HS-5 (cell line): Measurements from ENCODE around the gene DOCK3.

Experiments
- DNase-seq: peaks from one replicate; pipeline ENCODE4 v3.0.0-alpha.2; 2012; ENCODE audit warnings: low read depth

Gene DOCK3

DNA sequence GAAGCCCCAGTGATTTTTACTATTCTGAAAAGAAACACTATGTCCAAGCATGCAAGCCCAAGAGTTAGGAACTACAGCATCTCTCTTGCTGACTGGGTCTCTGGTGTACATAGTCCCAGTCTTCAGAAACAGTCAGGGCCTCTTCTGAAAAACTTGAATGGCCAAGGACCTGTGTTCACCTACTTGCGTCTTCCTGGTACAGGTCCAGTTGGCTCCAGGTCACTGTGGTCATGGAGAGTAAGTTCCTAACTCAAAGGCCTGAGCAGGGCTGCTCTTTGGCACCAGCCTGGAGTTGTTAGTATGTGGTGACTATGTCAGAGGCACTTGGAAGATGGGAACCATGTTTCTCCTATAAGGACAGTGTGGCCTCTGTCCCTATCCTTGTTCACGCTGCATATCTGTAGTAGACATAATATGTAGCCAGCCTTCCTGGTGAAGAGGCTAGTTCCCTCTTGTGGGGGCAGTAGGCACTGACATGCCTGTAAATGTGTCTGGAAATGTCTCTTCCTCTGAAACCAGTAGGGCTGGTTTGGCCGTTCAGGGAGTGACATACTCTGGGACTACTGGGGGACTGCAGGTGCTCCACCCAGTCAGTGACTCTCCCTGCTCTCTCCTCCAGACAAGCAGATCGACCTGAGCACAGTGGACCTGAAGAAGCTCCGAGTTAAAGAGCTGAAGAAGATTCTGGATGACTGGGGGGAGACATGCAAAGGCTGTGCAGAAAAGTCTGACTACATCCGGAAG lies 713.7 kb downstream of the DOCK3 start:
- no peak for DNase-seq

DNA sequence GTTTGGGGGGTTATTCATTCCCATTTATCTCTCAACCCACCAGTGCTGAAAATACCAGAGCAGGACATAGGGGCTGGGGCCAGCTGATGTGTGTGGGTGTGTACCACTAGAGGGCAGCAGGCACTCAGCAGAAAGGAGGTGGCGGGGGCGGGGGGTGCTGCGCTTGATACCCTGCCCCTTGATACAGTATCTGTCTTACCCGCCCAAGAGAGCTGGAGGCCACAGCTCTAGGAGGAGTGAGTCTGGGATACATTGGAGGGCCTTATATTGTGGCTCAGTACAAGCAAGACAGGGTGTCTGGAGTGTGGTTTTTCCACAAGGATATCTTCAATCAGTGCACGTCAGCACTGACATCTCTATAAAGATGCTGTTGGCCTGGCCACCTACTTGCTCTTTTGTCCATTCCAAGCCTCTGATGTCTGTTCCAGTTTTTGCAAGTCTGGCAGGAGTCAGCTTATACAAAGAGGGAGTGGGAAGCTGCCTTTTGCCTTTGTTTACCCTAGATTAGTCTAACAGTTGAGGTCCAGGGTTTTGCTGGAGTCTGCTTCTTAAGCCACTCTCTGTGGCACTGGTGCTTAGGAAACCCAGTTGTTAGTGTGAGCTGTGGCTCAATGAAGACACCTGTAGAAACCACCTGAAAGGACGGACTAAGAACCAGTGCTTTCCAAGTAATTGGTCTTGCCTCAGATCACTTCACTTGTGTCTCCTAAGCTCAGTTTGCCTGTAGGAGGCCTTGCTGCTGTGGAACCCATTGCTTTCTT lies 714.9 kb downstream of the DOCK3 start:
- DNase-seq, result no peak

DNA sequence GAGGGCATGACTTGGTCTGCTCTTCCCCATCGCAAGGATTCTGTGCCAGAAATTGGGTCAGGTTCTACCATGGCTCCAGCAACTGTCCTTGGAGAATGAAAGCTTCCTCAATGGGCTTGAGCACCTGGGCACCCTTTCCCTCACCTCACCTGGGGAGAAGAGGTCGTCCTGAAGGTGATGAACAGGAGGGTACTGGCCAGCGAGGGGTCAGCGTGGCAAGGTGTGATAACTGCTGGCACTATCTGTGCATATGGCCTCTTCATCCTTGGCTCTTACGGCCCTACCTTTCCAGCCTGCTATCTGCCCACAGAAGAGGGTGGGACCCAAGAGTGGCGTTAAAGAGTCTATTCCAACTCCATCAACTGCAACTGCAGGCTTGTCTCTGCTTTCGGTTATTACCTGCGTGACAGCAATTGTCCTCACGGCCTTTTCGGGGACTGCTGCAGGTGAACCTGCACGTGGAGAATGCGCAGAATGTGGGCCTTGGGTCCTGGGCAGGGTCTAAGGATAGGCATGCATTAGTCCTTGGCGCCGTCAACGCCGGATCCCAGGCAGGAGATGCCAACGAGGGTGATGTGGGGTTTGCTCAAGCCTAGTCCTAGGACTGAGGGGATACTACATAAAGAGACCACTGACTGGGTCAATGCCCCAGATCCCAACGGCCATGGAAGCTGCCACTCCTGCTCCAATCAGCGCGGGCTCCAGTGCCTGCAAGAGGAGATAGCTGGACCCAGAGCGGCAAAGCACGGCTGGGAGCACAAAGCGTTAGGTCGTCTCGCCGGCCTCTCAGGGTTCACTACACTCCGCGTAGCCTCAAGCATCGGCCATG lies 715.7 kb downstream of the DOCK3 start:
- no peak for DNase-seq

DNA sequence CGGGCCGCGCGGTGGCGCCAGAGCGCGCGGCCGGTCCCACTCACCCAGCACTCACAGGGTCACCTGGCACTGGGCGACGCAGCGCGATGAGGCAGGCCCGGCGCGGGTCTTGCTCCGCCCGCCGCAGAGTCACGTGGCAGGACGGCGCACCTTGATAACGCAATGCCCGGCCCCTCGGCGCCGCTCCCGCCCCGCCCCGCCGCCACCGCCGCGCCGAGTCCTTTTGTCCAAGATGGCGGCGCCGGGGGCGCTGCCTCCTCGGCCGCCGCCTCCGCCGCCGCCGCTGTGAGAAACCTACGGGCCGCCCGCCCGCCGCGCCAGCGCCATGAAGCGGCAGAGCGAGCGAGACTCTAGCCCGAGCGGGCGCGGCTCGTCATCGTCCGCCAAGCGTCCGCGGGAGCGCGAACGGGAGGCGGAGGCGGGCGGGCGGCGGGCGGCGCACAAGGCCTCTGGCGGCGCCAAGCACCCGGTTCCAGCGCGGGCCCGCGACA lies 716.4 kb downstream of the DOCK3 start, which contains the start of gene RBM15B:
Gene RBM15B, plus strand, starts transcription at position 211 of the 491 bp plus-strand sequence. Its CDS starts 115 bp downstream, at position 326.
- DNase-seq, result peak; percentile 73

DNA sequence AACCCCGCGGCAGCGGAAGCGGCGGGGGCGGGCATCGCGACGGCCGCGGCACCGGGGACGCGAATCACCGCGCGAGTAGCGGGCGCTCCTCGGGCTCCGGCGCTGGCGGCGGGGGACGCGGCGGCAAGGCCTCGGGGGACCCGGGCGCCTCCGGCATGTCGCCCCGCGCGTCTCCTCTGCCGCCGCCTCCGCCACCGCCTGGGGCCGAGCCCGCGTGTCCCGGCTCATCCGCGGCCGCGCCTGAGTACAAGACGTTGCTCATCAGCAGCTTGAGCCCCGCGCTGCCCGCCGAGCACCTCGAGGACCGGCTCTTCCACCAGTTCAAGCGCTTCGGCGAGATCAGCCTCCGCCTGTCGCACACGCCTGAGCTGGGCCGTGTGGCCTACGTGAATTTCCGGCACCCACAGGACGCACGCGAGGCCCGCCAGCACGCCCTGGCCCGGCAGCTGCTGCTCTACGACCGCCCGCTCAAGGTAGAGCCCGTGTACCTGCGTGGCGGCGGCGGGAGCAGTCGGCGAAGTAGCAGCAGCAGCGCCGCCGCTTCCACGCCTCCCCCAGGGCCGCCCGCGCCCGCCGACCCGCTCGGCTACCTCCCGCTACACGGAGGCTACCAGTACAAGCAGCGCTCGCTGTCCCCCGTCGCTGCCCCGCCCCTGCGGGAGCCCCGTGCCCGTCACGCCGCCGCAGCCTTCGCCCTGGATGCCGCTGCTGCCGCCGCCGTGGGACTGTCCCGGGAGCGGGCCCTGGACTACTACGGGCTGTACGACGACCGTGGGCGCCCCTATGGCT lies 717.0 kb downstream of the DOCK3 start:
- DNase-seq, result no peak

DNA sequence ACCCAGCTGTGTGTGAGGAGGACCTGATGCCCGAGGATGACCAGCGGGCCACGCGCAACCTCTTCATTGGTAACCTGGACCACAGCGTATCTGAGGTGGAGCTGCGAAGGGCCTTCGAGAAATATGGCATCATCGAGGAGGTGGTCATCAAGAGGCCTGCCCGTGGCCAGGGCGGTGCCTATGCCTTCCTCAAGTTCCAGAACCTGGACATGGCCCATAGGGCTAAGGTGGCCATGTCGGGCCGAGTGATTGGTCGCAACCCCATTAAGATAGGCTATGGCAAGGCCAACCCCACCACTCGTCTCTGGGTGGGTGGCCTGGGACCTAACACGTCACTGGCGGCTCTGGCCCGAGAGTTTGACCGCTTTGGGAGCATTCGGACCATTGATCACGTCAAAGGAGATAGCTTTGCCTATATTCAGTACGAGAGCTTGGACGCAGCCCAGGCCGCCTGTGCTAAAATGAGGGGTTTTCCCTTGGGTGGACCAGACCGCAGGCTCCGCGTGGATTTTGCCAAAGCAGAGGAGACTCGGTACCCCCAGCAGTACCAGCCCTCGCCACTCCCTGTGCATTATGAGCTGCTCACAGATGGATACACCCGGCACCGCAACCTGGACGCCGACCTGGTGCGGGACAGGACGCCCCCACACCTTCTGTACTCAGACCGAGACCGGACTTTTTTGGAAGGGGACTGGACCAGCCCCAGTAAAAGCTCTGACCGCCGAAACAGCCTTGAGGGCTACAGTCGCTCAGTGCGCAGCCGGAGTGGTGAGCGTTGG lies 717.8 kb downstream of the DOCK3 start:
- no peak for DNase-seq

DNA sequence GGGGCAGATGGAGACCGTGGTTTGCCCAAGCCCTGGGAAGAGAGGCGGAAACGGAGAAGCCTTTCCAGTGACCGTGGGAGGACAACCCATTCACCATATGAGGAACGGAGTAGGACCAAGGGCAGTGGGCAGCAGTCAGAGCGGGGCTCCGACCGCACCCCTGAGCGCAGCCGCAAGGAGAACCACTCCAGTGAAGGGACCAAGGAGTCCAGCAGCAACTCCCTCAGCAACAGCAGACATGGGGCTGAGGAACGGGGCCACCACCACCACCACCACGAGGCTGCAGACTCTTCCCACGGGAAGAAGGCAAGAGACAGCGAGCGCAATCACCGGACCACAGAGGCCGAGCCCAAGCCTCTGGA lies 718.4 kb downstream of the DOCK3 start:
- DNase-seq, result no peak

DNA sequence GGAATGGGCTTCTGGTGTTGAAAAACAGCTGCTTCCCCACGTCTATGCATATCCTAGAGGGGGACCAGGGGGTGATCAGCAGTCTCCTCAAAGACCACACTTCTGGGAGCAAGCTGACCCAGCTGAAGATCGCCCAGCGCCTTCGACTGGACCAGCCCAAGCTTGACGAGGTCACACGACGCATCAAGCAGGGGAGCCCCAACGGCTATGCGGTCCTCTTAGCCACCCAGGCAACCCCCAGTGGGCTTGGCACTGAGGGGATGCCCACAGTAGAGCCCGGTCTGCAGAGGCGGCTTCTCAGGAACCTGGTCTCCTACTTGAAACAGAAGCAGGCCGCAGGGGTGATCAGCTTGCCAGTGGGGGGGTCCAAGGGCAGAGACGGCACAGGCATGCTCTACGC lies 718.8 kb downstream of the DOCK3 start:
- no peak for DNase-seq

DNA sequence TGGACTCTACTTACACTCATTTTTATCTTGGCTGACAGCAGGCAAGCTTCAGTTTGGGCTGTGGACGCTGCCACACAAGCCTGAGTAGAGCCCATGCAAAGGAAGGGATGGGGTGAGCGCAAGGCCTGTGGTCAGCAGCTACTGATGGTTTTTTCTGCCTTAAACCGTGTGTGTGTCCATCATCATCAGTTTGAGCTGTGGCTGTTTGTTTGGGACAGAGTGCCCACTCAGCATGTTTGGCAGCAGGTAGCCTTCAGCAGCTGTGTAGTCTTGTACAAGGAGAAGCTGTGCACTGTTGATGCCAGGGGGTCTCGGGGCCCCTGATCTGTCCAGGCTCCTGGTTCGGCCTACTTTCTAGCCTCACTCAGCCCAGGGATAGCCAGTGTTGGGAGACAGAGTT lies 719.8 kb downstream of the DOCK3 start:
- DNase-seq, result no peak

DNA sequence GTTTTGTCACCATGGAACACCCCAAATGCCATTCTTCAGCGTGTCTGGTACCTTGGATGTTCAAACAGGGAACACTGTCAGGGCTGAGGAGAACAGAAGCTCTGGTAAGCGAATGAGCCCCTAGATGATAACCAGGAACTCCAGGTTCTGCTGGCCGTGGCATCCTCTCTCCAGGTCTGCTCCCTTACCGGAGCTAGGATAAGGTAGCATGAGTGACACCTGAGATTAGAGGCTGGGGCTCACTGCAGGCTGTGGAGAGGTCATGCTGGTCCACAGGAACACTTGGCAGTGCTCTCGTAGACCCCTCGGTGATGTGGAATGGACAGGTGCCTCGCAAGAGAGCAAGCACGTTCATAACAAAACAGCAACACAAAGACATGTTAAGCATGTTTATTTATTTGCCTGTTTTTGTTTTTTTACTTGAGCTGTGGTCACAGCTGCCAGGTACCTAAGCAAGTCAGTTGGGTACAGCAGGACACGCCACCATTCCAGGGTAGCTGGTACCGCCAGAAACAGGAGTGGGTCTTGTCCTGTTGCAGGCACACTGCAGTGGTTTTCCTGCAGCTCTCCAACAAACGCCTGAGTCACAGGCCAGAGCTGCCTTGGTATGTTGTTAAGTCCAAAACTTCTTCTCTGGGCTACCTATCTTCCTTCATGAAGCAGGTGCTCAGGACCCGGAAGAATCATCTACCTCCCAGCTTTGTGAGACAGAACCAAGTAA lies 720.9 kb downstream of the DOCK3 start:
- DNase-seq, result no peak

DNA sequence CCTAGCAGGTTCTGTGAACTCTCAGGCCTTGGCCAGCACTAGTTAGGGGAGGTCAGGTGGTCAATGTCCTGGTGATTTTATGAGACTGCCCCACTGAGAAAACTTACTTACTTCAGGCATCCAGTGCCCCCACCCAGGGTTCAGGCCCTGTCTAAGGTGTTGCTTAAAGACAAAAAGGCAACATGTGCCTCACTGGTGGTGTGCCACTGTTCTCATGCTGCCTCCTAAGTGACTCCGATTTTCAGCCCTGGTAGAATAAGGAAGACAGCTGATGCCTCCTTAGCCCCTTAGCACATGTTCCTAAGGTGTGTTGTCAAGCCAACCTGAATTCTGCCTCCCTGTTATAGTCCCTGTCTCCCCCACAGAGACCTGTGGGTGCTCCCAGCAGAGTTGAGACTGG lies 721.7 kb downstream of the DOCK3 start:
- no peak for DNase-seq

DNA sequence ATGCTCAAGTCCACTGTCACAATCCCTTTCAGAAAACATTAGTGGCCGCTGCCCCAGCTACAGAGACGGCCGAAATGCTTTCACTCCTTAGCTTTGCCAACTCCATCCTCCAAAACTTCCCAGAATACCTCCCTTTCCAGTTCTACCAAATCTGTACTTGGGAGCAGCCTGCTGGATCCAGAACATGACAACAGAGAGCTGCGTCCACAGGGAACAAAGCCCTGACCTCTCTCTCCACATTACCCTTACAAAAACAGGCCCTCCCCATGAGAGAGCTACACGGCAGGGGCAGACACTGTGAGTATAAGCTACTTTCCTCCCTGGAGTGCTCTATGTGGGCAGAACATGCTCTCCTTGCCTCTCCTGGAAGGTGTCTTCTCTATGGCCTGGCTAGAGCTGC lies 722.7 kb downstream of the DOCK3 start:
- no peak for DNase-seq

DNA sequence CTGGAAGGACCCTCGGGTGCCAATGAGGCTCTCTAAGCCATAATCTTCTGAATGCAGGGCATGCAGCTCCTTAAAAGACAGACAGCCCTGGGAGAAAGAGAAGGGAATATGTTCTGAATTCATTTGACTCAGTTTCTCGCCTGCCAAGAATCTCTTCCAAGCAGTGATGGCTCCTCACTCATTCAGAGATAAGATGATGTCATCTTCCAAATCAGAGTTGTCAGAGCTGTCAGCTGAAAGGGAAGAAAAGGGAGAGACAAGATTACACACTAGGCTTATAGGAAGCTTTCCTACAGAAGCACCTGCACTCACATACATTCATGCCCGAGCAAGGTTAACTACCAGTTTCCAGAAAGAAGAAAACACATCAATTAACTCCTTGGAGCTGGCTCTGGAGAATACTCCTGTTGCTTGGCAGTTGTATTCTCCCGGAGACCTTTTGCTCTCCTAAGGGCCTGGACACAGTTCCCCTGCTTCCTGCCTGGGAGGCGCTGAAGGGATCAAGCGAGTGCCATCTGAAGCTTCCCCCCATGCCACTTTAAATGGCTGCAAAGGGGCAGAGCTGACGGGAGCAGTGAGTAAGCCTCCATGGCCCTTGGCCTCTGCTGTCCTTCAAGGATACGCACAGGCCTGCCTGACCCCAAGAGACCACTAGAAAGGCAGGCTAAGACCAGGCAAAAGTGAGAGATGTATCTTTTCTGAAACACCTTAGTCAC lies 724.0 kb downstream of the DOCK3 start:
- DNase-seq, result no peak

DNA sequence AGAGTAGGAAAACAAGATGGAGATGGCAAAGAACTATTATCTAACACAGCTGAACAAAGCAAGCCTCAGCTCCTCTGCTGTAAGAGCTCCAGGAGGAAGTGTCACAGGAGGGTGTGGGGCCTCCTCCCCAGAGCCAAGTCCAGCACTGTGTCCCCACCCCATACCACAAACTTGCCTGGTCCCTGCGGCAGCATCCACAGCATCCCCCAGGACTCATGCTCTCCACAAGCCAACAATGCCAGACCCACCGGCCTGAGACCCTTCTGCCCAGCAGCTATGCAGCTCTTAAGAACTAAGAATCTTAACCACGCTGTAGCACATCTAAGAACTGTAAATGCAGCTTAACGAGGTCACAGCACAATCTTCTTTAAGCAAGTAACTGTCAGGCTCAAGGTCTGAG lies 725.4 kb downstream of the DOCK3 start:
- no peak for DNase-seq

DNA sequence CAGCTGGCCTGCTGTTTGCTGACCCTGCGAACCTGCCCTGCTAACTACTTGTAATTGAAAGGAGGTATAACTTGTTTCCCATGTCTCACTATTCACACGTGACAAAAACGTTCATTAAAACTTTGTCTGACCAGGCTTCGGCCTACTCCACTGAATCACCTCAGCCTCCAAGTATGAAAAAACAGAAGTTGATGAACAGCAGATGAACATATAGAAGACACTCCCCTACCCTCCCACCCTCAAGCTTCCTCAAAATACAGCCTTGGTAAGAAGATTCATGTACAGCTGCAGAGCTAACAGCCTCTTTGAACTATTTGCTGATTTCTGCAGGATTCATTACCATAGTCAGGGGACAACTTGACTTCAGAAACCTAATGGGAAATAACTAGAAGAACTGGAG lies 727.0 kb downstream of the DOCK3 start:
- DNase-seq, result no peak

DNA sequence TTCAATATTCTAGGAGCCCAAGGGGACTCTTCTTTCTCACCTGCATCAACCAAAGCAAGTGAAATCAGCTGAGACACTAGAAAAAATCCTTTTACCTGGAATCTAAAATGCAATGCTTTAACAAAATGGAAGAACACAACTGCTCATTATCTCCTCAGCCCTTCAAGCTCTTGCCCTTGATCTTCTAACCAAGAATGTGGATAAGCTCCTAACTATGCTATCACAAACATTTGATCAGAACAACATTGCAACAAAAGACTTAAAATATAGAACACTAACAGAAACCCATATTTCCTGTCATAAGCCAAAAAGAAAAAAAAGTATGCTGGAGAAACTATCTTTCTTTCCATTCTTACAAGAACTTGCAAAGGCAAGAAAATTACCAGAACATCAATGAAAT lies 728.9 kb downstream of the DOCK3 start:
- DNase-seq, result no peak

DNA sequence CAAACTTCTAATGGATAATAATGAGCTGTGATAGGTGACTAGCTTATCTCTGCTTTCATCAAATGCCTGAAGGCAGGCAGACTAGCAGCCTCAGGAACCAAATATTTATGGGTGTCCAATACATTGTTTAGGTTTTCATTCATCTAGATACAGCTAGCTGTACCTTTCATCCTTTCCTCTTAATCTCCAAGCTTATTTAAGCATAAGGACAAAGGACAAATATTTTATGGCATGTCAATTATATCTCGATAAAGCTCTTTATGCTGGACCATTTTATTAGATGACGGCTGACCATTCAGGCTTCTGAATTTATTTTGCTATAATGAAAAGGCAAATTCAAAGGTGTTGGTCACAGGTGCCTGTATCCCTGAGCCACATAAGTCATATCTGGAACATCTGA lies 733.3 kb downstream of the DOCK3 start:
- DNase-seq, result no peak

DNA sequence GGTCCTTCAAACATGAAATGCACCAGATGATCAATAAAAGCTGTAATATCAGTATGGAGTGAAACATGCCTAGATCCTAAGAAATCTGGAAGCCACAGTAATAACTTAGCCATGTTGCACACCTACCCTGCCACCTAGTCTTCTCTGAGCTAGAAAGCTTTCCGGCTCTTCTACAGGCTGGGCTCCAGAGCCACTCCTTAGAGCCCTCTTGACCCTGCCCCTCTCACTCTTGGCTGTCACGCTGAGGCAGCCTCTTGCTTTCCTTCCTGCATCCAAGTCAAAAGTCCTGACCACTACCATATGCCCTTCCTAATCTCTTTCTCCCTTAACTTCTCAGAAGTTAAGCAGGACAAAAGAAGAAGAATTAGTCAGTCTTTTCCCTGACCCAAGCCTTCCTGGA lies 734.1 kb downstream of the DOCK3 start:
- no peak for DNase-seq

DNA sequence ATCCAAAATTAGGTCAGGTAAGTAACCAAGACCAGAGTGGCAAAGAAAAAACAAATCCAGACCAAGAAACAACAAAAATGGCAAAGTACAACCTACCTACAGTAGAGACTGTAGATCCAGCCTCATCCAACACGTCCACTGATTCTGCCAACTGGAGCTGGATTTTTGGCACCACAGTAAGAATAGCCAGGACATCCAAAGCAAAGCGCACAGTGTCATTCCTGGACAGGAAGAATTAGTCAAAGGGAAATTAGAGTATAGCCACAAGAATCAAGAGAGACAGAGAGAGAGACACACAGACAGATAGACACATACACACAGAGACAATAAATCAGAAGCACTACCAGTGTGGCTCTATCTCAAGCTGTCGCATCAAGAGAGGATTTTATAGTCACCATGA lies 747.5 kb downstream of the DOCK3 start:
- no peak for DNase-seq

DNA sequence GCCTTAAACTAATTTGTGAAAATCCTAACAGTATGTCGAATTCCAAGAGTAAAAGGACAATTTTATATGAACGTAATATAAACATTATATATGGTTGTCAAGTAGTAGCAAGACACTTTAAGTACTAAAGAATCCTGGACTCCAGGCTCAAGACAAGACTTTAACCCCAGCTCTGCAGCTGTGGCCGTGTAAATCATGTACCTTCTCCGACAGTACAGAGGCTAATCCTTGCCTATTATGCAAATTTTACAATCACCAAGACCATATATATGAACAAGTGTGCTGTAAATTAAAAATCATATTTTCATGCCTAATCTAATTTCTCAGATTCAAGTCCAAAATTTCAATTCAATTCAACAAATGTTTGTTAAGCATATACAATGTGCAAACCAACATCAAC lies 752.2 kb downstream of the DOCK3 start:
- no peak for DNase-seq
